Activated T-helper 1 cell treated with anti-CD3 and anti-CD28 coated beads, Interleukin-2, amount 50 U/mL, for 16 hours (primary cell): Measurements from ENCODE around the gene MLYCD.
"Not testable (repeated sequence)": the region's sequence is repeated elsewhere in the genome, so short reads cannot be mapped to it uniquely, and the experiment has no call there.

ENCODE experiments used
- DNase-seq, 2 donors: peaks; one replicate each; pipeline ENCODE4 v3.0.0-alpha.2; 2020; ENCODE audit warnings: low read depth in 1 of 2, low spot score in 1 of 2

MLYCD gene

GRCh38 chr16:83939266-83939855 lies 40.4 kb downstream of the MLYCD start:
- no peak for DNase-seq

GRCh38 chr16:83940119-83940518 lies 41.2 kb downstream of the MLYCD start:
- DNase-seq: no peak

- DNase-seq: no peak
Observed at GRCh38 chr16:83940630-83941378, 41.9 kb downstream of the MLYCD start.

GRCh38 chr16:83941546-83941945 lies 42.6 kb downstream of the MLYCD start:
- DNase-seq: not testable (repeated sequence)

- DNase-seq: no peak
Observed at GRCh38 chr16:83942074-83942473, 43.2 kb downstream of the MLYCD start.

GRCh38 chr16:83942815-83943515 lies 44.0 kb downstream of the MLYCD start:
- no peak for DNase-seq

GRCh38 chr16:83943516-83944050 lies 44.7 kb downstream of the MLYCD start:
- no peak for DNase-seq

GRCh38 chr16:83945587-83945986 lies 46.7 kb downstream of the MLYCD start:
- no peak for DNase-seq

GRCh38 chr16:83946154-83946780 lies 47.4 kb downstream of the MLYCD start:
- no peak for DNase-seq

- no peak for DNase-seq
Observed at GRCh38 chr16:83946781-83947566, 48.1 kb downstream of the MLYCD start.

GRCh38 chr16:83947642-83948234 lies 48.8 kb downstream of the MLYCD start:
- DNase-seq: no peak

GRCh38 chr16:83948914-83949723 lies 50.2 kb downstream of the MLYCD start:
- DNase-seq: no peak

GRCh38 chr16:83949724-83950001 lies 50.7 kb downstream of the MLYCD start:
- no peak for DNase-seq

- not testable (repeated sequence) for DNase-seq
Observed at GRCh38 chr16:83950862-83951399, 52.0 kb downstream of the MLYCD start.

GRCh38 chr16:83951544-83951943 lies 52.6 kb downstream of the MLYCD start:
- no peak for DNase-seq

GRCh38 chr16:83952587-83952939 lies 53.6 kb downstream of the MLYCD start:
- no peak for DNase-seq

- DNase-seq: peak; percentile 19 to 28
Observed at GRCh38 chr16:83952940-83953795, 54.3 kb downstream of the MLYCD start, which contains the start of gene OSGIN1. Gene OSGIN1 (plus strand): TSS chr16:83953240. CDS start chr16:83957672, 4,432 bp downstream.

- DNase-seq: no peak
Observed at GRCh38 chr16:83953796-83954576, 55.1 kb downstream of the MLYCD start.
